ENCODE results near the gene KLK1.

DNA sequence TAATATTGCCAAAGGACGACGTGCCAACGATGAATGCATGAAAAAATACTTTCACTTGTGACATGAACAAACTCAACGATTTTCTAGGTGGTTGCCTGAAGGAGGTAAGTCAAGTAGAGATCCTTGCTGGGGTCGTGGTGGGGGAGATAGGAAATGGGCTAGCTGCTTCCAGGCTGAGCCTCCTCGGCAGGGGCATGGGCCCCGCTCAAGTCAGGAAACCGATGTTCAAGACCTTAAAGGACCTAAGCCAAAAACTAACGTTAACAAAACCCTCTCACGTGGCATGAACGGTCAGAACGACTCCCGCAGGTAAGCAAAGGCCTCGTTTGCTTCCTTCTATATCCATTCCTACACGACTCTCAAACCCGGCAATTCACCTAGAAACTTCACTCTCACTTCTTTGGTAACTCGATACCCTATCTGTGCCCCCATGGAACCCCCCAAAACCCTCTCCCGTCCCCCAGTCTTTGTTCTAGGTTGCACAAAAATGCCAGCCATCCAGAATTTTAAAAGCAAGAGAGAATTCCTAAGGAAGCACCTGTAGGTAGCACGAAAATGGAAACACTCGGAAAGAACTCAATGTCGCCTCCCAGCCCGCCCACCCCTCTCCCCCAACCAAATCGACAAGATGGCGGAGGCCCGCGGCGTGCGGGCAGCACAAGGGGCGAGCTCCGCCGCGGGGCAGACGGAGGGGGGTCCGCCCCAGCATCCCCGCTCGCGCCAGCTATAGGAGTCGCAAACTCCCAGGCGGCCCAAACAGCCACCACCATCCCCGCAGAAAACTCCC, 19.8 kb downstream of the KLK1 start:
- no peak; the same call in 1 of the 2 replicates for TF ChIP-seq TAF1 (IDR thresholded peaks at IDR 0.05; ENCODE audit: low read depth)
- no peak for TF ChIP-seq RAD21 (IDR thresholded peaks at IDR 0.05; ENCODE audit: low read depth)
